Adrenal gland (tissue), 12 donors: ENCODE data around the gene DLL3. TPM values are rescaled to one million over a fixed set of nuclear protein-coding genes. Genes with fewer than 3 reads are reported as not detected.

Experiments used
- DNase-seq, 7 donors: peaks; one replicate each; pipeline ENCODE4 v3.0.0-alpha.2; 2019 to 2020
- H3K27ac ChIP-seq, 5 donors: fragments of 200-600 bp; sonication (generic) in 4 of 5; 1 replicate in 3 of 5; 2 replicates in 2 of 5; pipeline versions ENCODE4 v1.5.1 to v1.8.0; 2016 to 2020; ENCODE audit warnings: mild to moderate bottlenecking in 1 of 5
- H3K27me3 ChIP-seq: fragments of 200-600 bp; 2 replicates; pipeline ENCODE4 v1.8.0; 2021
- H3K36me3 ChIP-seq, 2 donors: fragments of 200-600 bp; replicated peaks in 1 of 2; 1 replicate in 1 of 2; 2 replicates in 1 of 2; pipeline versions ENCODE4 v1.5.1 to v1.8.0; 2018 to 2022
- H3K4me1 ChIP-seq, 2 donors: fragments of 200-600 bp; replicated peaks in 1 of 2; 1 replicate in 1 of 2; 2 replicates in 1 of 2; pipeline versions ENCODE4 v1.5.1 to v1.8.0; 2018 to 2021
- H3K4me3 ChIP-seq, 4 donors: fragments of 200-600 bp; sonication (generic) in 3 of 4; one replicate each; pipeline ENCODE4 v1.5.1; 2016 to 2018
- H3K9me3 ChIP-seq, 3 donors: fragments of 200-600 bp; sonication (generic) in 1 of 3; replicated peaks in 1 of 3; 1 replicate in 2 of 3; 2 replicates in 1 of 3; pipeline versions ENCODE4 v1.5.1 to v1.8.0; 2016 to 2021
- POLR2A ChIP-seq, 2 donors: fragments of 450-650 bp; IDR thresholded peaks; one replicate each; pipeline ENCODE4 v1.6.1; 2017; ENCODE audit warnings: antibody characterized with exemption in 2 of 2, mild to moderate bottlenecking in 2 of 2, moderate library complexity in 1 of 2
- WGBS, 4 donors: extraction: QIAGEN DNeasy Blood & Tissue Kit in 2 of 4; methylation state at CpG; one replicate each; pipeline versions ENCODE4 v1.1.5 to v1.1.7; 2013 to 2017; 5-methylcytosine and 5-hydroxymethylcytosine counted together
- intact Hi-C, 2 donors: fragments of 100-400 bp; cut with DNase I; formaldehyde crosslinking; loops; one replicate each; pipeline versions ENCODE4 v1.14.1 to v1.15.0; 2022 to 2023
- polyA plus RNA-seq, 3 donors: library from polyadenylated mRNA; stranded (reverse); fragments of 200-250 nt in 2 of 3; fragments of 350-450 nt in 1 of 3; fragmentation: Illumina TruSeq in 1 of 3; extraction: RNeasy Lipid Tissue Mini Kit (QIAGEN cat#74804) in 1 of 3; gene quantifications; one replicate each; pipeline ENCODE4 v1.2.3, GENCODE V29; 2013 to 2014
- total RNA-seq, 9 donors: library from RNA; depleted of rRNA in 4 of 9; stranded (reverse); fragments of >200 nt in 4 of 9; fragments of 120-200 nt in 1 of 9; fragmentation: NEBNext Ultra II Directional in 1 of 9; extraction: Animal tissue kit (Norgen Biotek cat#: 25700) in 1 of 9; gene quantifications; one replicate each; pipeline versions ENCODE4 v1.1.0 to v1.2.4, GENCODE V29; 2013 to 2023
- TF ChIP-seq, protein P1 (sequence below), 6 experiments: fragments of 450-650 bp in 4 of 6; fragments of 200-600 bp in 2 of 6; sonication (generic) in 1 of 6; IDR thresholded peaks; 1 replicate in 5 of 6; 2 replicates in 1 of 6; pipeline versions ENCODE4 v1.5.1 to v1.8.0; 2016 to 2021; ENCODE audit warnings: antibody characterized with exemption in 6 of 6, mild to moderate bottlenecking in 2 of 6, moderate library complexity in 1 of 6
- donor health status: healthy with polysubstance abuse.
- donor health status: Bipolar disorder and iron deficiency.
- donor health status: DM: yes; HTN: yes; CAD: no.
- donor health status: DM: no; HTN: no; CAD: no.
- donor health status: DM: no; HTN: no; CAD: no.
- donor health status: DM: yes; HTN: yes; CAD: no.

DLL3 gene
- total and polyA plus RNA-seq, 12 donors: 0.10 to 0.17 TPM; not detected in 10

DNA sequence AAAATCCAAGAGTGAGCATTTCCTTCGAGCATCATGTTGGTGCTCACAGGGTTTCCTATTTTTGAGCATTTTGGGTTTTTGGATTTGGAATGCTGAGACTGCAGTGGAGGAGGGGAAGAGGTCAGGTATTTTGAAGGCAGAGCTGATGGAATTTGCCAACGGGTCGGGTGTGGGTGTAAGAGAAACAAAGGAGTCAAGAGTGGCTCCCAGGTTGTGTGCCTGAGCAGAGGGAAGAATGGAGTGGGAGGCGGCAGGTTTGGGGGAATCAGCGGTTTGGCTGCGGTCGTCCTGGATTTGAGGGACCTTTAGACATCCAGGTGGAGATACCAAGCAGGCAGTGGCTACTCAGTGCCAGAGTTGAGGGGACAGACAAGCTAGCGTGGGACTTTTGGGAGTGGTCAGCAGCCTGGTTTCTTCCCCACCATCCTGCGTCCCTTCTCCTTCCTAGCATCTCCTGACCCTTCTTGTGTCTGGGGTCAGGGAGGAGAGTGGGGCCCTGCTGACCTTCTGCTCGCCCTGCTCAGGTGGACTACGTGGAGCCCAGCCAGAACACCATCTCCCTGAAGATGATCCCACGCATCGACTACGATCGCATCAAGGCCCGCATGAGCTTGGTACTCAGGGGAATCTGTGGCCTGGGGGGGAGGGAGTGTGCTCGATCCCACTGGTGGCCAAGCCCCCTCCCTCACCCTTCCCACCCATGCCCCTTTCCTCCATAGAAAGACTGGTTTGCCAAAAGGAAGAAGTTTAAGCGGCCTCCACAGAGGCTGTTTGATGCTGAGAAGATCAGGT is 32.6 kb upstream of the DLL3 start:
- no peak overlapping the region for H3K27ac ChIP-seq
- no peak for DNase-seq
- no peaks in the 10 kb centered on the region for H3K4me1 ChIP-seq
- no peaks in the 10 kb centered on the region for H3K9me3 ChIP-seq
- TF ChIP-seq, protein P1, sequence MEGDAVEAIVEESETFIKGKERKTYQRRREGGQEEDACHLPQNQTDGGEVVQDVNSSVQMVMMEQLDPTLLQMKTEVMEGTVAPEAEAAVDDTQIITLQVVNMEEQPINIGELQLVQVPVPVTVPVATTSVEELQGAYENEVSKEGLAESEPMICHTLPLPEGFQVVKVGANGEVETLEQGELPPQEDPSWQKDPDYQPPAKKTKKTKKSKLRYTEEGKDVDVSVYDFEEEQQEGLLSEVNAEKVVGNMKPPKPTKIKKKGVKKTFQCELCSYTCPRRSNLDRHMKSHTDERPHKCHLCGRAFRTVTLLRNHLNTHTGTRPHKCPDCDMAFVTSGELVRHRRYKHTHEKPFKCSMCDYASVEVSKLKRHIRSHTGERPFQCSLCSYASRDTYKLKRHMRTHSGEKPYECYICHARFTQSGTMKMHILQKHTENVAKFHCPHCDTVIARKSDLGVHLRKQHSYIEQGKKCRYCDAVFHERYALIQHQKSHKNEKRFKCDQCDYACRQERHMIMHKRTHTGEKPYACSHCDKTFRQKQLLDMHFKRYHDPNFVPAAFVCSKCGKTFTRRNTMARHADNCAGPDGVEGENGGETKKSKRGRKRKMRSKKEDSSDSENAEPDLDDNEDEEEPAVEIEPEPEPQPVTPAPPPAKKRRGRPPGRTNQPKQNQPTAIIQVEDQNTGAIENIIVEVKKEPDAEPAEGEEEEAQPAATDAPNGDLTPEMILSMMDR (IDR thresholded peaks at IDR 0.05): no peak
- TF ChIP-seq POLR2A (IDR thresholded peaks at IDR 0.05): no peak
- H3K27me3 ChIP-seq: no peaks in the 10 kb centered on the region
- 91 to 95% (median 94%) methylated on average over 10 to 18 of the region's 18 CpGs for WGBS, 4 donors
- peaks cover 0 to 73% of the 10 kb centered on the region in 2 donors for H3K36me3 ChIP-seq
- H3K4me3 ChIP-seq: no peak overlapping the region
- intact Hi-C loops: no loop called here

DNA sequence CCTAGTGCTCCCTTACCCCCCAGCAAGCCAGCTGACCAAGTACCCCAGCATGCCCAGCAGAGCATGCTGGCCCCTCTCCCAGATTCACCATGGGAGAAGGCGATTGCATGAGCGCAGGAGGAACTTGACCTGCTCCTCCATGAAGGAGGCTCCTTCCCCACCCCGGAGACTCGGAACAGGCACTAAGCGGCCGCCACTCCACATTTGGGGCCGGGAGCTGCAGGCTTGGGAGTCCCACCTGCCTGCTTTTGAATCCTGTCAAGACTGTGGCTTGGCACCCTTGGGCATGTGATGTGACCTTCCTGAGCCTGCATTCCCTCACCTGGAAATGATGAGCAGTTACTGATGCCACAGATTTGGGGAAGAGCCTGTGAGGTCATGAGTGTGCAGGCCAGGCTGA is 30.8 kb upstream of the DLL3 start:
- DNase-seq: no peak
- no peaks in the 10 kb centered on the region for H3K4me1 ChIP-seq
- H3K36me3 ChIP-seq: peaks cover 0 to 89% of the 10 kb centered on the region in 2 donors
- intact Hi-C loops: no loop called here
- H3K27me3 ChIP-seq: no peaks in the 10 kb centered on the region
- 92 to 95% (median 93%) methylated on average over 2 to 7 of the region's 7 CpGs for WGBS, 4 donors
- no peak for TF ChIP-seq POLR2A (IDR thresholded peaks at IDR 0.05)
- TF ChIP-seq, protein P1 (IDR thresholded peaks at IDR 0.05): no peak
- no peak overlapping the region for H3K27ac ChIP-seq
- no peak overlapping the region for H3K4me3 ChIP-seq
- no peaks in the 10 kb centered on the region for H3K9me3 ChIP-seq

DNA sequence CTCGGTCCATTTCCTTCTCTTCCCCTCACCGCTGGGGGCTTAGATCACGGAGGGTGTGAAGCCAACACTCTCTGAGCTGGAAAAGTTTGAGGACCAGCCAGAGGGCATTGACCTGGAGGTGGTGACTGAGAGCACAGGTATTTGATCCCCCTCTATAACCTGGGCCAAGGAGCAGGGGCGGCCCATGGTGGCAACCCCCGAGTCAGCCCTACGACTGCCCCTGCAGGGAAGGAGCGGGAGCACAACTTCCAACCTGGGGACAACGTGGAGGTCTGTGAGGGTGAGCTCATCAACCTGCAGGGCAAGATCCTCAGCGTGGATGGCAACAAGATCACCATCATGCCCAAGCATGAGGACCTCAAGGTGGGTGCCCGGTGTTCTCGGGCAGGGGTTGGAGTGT is 29.7 kb upstream of the DLL3 start:
- peaks cover 0 to 99% of the 10 kb centered on the region in 2 donors for H3K36me3 ChIP-seq
- no peak overlapping the region for H3K27ac ChIP-seq
- TF ChIP-seq, protein P1 (IDR thresholded peaks at IDR 0.05): no peak
- TF ChIP-seq POLR2A (IDR thresholded peaks at IDR 0.05): no peak
- no peaks in the 10 kb centered on the region for H3K9me3 ChIP-seq
- no peak overlapping the region for H3K4me3 ChIP-seq
- DNase-seq: no peak
- intact Hi-C loops: no loop called here
- 89 to 97% (median 90%) methylated on average over 5 to 11 of the region's 11 CpGs for WGBS, 4 donors
- H3K27me3 ChIP-seq: no peaks in the 10 kb centered on the region
- H3K4me1 ChIP-seq: no peaks in the 10 kb centered on the region

DNA sequence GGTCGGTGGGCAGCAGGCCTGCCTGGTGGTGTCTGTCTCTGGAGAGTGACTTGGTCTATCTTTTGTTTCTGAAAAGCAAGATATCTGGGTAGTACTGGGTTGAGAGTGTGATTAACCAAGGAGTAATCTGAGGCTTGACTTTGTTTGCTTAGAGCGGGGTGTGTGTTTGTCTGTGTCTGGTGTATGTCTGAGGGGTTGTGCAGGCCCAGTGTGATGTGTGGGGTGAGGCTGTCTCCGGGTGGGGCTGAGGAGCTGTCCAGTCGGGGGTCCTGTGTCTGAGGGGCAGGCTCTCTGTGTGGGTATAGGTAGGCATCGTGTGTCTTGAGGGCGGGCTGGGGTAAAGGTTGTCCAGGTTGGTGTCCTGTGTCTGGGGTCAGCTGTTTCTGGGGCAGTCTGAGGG is 29.2 kb upstream of the DLL3 start:
- TF ChIP-seq, protein P1 (IDR thresholded peaks at IDR 0.05): no peak
- no peak for TF ChIP-seq POLR2A (IDR thresholded peaks at IDR 0.05)
- Histone ChIP-seq H3K27ac (no peak overlapping the region), H3K27me3 (no peaks in the 10 kb centered on the region), H3K36me3 (peaks cover 0 to 99% of the 10 kb centered on the region in 2 donors), H3K9me3 (no peaks in the 10 kb centered on the region), H3K4me3 (no peak overlapping the region), H3K4me1 (no peaks in the 10 kb centered on the region)
- WGBS, 4 donors: 90 to 95% (median 94%) methylated on average over 6 of the region's 6 CpGs
- intact Hi-C loops: no loop called here
- no peak for DNase-seq
